Islet precursor cell (in vitro differentiated cells): ENCODE measurements around the gene MBNL1.
A peak's percentile ranks its signal among the peaks of the same experiment; 100 is the strongest.

ENCODE experiments used
- DNase-seq: peaks from one replicate; pipeline ENCODE4 v3.0.0-alpha.2; 2018

MBNL1 gene

GRCh38 chr3:152268555-152269055 is at the start of gene MBNL1:
TSS of gene MBNL1 (plus strand) at chr3:152268929. CDS start at chr3:152300194, 31,265 bp downstream.
- DNase-seq, result peak; percentile 94

DNA sequence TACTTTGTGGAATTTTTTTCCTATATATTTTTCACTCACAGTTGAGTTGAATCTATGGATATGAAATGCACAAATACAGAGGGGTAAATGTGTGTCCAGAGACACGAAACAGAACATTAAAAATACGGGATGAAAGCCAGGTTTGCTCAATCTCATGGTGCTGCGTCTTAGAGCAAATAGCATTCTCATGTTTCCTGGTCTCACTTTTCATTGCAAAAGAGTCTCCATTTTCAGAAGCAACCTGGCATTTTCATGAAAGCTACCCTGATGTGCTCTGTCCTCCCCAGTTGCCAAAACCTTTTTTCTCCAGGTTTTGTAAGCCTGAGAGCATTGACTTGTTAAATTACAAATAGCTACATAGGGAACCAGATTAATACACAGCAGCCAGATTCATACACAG is 49.5 kb upstream of the MBNL1 start:
- DNase-seq, result no peak

DNA sequence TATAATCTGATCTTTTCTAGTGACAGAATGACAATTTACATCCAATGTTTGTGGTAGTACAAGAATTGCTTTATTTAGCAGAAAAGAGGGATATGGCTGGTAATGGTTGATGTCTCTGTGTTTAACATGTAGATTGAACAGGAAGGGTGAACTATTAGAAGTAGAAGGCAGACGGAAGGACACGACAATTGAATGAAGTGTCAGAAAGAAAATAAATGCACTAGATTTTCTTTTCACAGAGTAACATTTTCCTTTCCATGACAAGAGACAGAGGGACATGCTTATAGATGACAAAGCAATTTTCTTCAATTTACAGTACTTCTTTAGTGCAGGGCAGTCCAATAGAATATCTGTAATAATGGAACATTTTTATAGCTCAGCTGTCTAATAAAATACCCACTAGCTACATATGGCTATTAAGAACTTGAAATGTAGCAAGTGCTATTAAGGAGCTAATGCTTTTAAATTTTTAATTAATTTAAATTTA is 48.9 kb upstream of the MBNL1 start:
- no peak for DNase-seq

DNA sequence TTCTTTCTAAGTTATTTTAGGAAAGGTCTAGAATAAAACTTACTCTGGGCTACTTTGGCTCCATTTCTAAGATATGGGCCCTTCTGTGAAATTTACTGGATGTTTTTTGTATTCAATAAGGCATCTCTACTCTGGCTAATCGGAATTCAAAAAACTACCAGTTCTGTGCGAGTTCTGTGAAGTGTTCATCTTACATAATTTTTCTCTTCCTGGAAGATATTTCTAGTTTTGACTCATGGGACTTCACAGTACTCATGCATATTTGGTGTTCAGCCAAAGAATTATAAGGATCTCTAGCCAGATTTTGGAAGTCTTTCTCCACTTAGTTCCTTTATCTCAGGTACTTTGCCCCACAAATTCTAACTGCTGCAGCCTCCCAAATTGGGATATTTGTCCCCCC is 46.4 kb upstream of the MBNL1 start:
- DNase-seq, result no peak

GRCh38 chr3:152225201-152225600 is 43.5 kb upstream of the MBNL1 start:
- DNase-seq, result no peak

DNA sequence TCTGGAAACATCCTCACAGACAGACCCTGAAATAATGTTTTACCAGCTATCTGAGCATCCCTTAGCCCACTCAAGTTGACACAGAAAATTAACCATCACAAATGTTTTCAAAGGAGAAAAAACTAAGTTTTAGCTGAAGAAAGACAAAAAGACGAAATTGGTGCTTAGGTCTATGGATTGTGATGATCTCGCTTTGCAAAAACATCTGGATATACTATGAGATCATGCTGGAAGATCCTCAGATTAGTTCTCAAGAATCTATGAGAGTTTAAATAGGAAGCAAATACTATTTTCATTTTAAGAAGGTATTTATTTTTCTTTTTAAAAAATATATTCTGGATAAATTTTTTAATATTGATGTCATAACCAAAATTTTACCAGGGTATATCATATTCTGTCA is 42.6 kb upstream of the MBNL1 start:
- no peak for DNase-seq

DNA sequence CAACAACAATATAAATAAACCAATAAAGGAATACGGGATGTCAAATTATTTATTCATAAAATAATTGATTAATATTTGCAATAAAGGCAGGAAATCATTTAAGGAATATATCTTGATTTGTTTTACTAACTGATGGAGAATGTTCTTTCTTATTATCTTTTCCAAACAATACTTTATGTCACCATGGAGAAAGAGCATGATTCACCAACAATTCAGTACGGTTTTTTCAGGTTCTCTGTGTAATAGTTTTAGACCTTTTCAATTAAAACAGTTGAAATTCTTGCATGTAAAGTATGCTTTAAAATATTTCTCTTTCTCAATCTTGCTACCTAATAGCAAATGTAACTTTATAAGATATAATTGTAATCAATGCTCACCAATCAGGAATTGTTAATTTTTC is 41.7 kb upstream of the MBNL1 start:
- no peak for DNase-seq

GRCh38 chr3:152229692-152230091 is 39.0 kb upstream of the MBNL1 start:
- DNase-seq, result no peak

- no peak for DNase-seq
Observed at GRCh38 chr3:152230370-152230769, 38.4 kb upstream of the MBNL1 start.

- DNase-seq, result no peak
Observed at GRCh38 chr3:152232001-152232400, 36.7 kb upstream of the MBNL1 start.

DNA sequence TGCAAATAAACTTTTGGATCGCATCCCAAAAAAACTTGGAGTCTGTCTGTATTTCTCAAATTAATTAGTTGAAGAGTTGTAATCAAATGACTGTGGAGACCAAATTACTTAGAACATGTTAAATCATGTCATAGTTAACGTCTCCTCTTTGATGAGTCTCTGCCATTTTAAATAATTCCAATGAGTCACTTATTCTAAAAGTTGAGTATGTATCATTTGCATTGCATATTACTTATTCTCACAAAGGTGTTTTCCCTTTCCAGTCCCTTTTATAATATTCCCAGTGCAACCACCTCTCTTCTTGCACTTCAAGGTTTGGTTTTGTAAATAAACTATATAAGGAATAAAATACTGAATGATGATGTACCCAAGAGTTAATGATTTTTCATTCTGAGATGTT is 36.0 kb upstream of the MBNL1 start:
- no peak for DNase-seq

GRCh38 chr3:152234657-152235375 is 33.9 kb upstream of the MBNL1 start:
- no peak for DNase-seq

DNA sequence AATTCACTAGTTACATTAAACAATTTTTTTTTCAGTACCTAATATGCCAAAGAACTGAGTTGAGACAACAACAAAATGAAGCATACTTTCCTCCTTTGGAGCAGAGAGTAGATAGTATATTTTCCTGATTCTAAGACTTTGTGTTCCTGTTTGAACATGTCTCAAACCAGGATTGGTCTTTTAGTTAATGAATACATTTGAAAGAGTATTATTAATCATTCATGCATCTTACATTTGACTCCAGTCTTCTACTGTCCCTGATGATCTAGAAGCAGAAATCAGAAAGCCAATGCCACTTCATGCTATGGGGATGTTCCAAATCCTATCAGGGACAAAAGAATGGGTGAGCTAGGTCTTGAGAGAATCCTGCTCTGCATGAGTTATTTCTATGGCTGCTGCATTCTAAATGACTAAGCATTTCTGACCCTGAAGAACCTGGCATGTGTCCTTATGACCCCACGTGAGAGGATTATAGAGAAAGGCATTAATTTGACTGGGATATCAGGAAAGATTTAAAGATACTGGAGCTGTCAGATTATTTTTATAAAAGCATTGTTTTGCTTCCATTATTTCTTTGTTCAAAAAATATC is 32.9 kb upstream of the MBNL1 start:
- no peak for DNase-seq

DNA sequence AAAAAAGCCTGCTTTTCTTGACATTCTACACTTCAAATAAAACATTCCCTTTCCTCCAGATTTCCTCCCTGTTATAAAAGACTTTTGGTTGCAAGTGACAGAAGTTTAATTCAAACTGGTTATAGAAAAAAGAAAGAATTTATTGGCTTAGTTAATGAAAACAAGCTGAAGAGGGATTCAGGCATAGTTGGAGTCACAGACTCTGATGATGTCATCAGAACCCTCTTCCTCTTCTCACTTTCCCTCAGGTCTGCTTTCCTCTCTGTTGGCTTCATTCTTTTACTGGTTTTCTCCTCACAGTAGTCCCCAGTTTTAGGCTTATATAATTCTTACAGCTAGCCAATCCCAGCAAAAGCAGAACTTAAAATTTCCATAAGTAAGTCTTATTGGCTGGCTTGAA is 32.0 kb upstream of the MBNL1 start:
- DNase-seq, result no peak

DNA sequence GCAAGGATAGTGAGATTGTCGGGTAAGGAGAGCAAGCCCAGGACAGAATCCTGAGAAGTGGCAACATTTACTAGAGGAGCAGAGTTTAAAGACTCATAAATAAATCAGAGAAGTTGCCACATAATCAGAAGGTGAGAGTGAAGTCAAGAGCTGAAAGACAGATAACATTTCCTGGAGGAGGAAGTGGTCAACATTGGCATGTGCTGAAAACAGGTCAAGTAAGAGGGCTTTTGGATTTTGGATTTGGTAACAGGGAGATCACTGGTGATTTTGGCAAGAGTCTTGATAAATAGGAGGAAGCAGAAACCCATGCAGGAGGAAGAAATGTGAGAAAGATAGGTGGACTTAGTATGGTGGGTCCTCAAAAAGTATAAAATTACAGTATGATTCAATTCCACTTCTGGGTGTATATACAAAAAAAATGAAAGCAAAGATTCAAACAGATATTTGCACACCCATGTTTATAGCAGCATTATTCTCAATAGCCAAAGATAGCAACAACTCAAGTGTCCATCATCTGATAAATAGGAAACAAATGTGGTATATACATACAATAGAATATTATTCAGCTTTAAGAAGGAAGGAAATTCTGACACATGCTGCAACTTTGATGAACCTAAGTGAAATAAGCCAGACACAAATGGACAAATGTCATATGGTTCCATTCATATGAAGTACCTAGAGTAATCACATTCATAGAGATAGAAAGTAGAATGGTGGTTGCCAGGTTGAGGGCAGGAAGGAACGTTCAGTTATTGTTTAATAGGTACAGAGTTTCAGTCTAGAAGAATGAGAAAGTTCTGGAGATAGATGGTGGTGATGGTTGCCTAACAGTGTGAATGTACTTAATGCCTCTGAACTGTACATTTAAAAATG is 27.3 kb upstream of the MBNL1 start:
- DNase-seq, result no peak

GRCh38 chr3:152243301-152243711 is 25.4 kb upstream of the MBNL1 start:
- no peak for DNase-seq

GRCh38 chr3:152243721-152244516 is 24.8 kb upstream of the MBNL1 start:
- DNase-seq, result no peak

GRCh38 chr3:152244517-152244888 is 24.2 kb upstream of the MBNL1 start:
- no peak for DNase-seq

- DNase-seq, result no peak
Observed at GRCh38 chr3:152245498-152246170, 23.1 kb upstream of the MBNL1 start.

DNA sequence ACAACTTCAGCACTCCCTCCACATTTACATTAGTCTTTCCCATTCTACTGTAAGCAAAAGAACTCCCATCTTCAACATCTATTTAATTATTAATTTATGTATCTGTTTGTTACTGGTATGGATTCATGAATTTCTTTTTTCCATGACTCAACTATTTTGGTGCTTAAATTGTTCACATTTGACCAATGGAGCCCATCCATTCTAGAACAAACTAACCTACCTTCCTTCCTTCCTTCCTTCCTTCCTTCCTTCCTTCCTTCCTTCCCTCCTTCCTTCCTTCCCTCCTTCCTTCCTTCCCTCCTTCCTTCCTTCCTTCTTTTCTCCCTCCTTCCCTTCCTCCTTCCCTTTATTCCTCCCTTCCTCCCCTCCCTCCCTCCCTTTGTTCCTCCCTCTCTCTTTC is 16.8 kb upstream of the MBNL1 start:
- DNase-seq, result no peak

- no peak for DNase-seq
Observed at GRCh38 chr3:152252755-152253154, 16.0 kb upstream of the MBNL1 start.

DNA sequence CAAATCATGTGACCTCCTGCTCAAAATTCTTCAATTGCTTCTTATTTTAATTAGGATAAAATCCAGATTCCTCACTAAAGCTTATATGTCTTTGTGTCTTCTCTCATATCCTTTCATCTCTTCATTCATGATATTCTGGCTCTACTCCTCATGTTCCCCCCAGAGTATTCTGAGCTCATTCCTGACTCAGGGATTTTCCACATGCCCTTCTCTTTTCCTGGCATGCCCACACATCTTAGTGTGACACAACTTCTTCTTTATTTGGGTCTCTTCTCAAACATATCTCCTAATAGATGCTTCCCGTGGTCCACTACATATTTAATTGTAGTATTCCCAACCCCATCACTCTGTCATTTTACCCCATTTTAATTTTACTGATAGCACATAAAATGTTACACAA is 15.2 kb upstream of the MBNL1 start:
- no peak for DNase-seq
